Activated CD4-positive, alpha-beta T cell treated with anti-CD3 and anti-CD28 coated beads for 36 hours (primary cell): ENCODE results near the gene ZIC4. TPM values are rescaled to one million over a fixed set of nuclear protein-coding genes. Genes with fewer than 3 reads are reported as not detected.

Source experiments
- ATAC-seq: fragments of 200-7000 bp; cut with Tn5 transposase; one replicate; pipeline ENCODE4 v1.10.0; 2021; ENCODE audit warnings: mild to moderate bottlenecking, moderate library complexity
- CTCF ChIA-PET: fragments of 350-600 bp; sonication (Branson Sonifier 250); formaldehyde crosslinking; loops from one replicate; lab custom pipeline; 2021; ENCODE audit warnings: antibody characterized with exemption; lab: Charles Lee
- POLR2A ChIA-PET: fragments of 350-600 bp; sonication (Branson Sonifier 250); formaldehyde crosslinking; loops from one replicate; lab custom pipeline; 2021; ENCODE audit warnings: antibody characterized with exemption, inconsistent platforms; lab: Charles Lee
- DNase-seq: peaks from one replicate; pipeline ENCODE4 v3.0.0-alpha.2; 2020
- H3K27ac Mint-ChIP-seq: one replicate; pipeline ENCODE4 v1.8.0; 2021; ENCODE audit warnings: mixed read lengths
- H3K27me3 Mint-ChIP-seq: one replicate; pipeline ENCODE4 v1.8.0; 2021; ENCODE audit warnings: mixed read lengths
- H3K36me3 Mint-ChIP-seq: one replicate; pipeline ENCODE4 v1.8.0; 2021; ENCODE audit warnings: low read depth, mixed read lengths
- H3K4me1 Mint-ChIP-seq: one replicate; pipeline ENCODE4 v1.8.0; 2021; ENCODE audit warnings: mixed read lengths
- H3K4me3 Mint-ChIP-seq: one replicate; pipeline ENCODE4 v1.8.0; 2021; ENCODE audit warnings: mild to moderate bottlenecking, moderate library complexity, mixed read lengths
- H3K9me3 Mint-ChIP-seq: one replicate; pipeline ENCODE4 v1.8.0; 2021; ENCODE audit warnings: low read depth, mixed read lengths
- intact Hi-C, 2 experiments: fragments of 100-400 bp; cut with DNase I in 1 of 2; cut with micrococcal nuclease in 1 of 2; formaldehyde crosslinking; loops; one replicate each; pipeline versions ENCODE4 v1.14.2 to v1.15.1; 2022 to 2024; cut with DNase I, micrococcal nuclease
- total RNA-seq, 2 experiments: library from RNA; stranded (reverse); gene quantifications; one replicate each; pipeline ENCODE4 v1.2.3, GENCODE V29; 2021

Gene ZIC4
- total RNA-seq, 2 experiments from 2014 or later = not detected

DNA sequence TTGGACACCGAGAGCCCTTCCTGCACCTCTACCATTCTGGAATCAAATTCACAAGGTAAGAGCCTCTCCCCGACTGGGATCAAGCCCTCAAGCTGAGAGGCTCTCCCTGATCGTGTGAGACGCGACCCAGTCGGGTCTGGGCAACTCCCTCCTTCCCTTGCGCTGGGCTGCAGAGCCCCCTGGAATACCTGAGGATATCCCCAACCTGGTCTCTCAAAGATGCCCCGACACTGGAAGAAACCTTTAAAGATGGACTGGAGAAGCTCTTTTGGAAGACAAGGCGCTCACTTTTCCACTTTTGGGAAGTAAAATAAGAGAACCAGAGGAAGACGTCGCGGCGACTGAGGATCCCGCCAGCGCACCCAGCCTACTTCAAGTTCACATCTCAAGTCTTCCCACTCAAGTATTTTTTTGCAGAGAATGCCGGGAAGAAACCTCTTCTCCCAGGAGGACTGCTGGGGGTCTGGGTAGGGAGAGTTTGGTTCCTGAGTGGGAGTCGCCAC is 33.8 kb downstream of the ZIC4 start:
- no peaks in the 10 kb centered on the region for H3K4me1 Mint-ChIP-seq
- no peak overlapping the region for H3K4me3 Mint-ChIP-seq
- POLR2A ChIA-PET = no interaction called here
- peaks cover 3% of the 10 kb centered on the region for H3K36me3 Mint-ChIP-seq
- intact Hi-C loops = loop anchor here in 1 of 2 experiments (2.0 kb wide), 1 partner anchor 16 kb away; no protein-coding TSS in a partner anchor
- ATAC-seq (no peak), DNase-seq (no peak)
- CTCF ChIA-PET = no interaction called here
- no peak overlapping the region for H3K27ac Mint-ChIP-seq
- H3K9me3 Mint-ChIP-seq = peaks cover 3% of the 10 kb centered on the region
- H3K27me3 Mint-ChIP-seq = peaks cover 75% of the 10 kb centered on the region

GRCh38 chr3:147371771-147372340 is 34.5 kb downstream of the ZIC4 start:
- Mint-ChIP-seq H3K9me3 (peaks cover 3% of the 10 kb centered on the region), H3K4me3 (no peak overlapping the region), H3K27ac (no peak overlapping the region), H3K27me3 (peaks cover 70% of the 10 kb centered on the region), H3K4me1 (no peaks in the 10 kb centered on the region), H3K36me3 (peaks cover 3% of the 10 kb centered on the region)
- no peak for DNase-seq
- ChIA-PET CTCF (no interaction called here), POLR2A (no interaction called here)
- no peak for ATAC-seq
- intact Hi-C loops = loop anchor here in 1 of 2 experiments (2.0 kb wide), 1 partner anchor 17 kb away; no protein-coding TSS in a partner anchor

- POLR2A ChIA-PET = no interaction called here
- CTCF ChIA-PET = no interaction called here
- H3K4me3 Mint-ChIP-seq = no peak overlapping the region
- H3K4me1 Mint-ChIP-seq = no peaks in the 10 kb centered on the region
- no peak overlapping the region for H3K27ac Mint-ChIP-seq
- no peak for DNase-seq
- intact Hi-C loops = no loop called here
- H3K9me3 Mint-ChIP-seq = peaks cover 3% of the 10 kb centered on the region
- H3K27me3 Mint-ChIP-seq = peaks cover 69% of the 10 kb centered on the region
- ATAC-seq = no peak
- peaks cover 3% of the 10 kb centered on the region for H3K36me3 Mint-ChIP-seq
Observed at GRCh38 chr3:147371140-147371539, 35.2 kb downstream of the ZIC4 start.

DNA sequence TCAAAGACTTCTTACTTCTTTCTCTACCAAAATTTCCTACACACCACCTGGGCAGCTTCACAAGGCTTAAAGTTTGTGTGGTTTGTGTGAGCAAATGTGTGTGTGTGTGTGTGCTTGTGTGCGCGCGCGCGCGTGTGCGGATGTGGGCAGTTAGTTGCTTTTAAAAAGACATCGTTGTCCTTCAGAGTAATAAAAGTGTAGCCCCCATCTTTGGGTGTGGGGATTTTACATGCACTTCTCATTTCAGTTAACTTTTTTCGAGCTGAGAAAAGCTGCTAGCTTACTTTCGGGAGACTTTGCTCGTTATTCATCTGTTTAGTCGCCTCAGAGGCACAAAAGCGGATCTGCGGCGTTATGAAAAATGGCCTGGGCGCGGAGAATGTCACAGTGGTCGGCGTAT is 36.0 kb downstream of the ZIC4 start:
- Mint-ChIP-seq H3K4me3 (no peak overlapping the region), H3K36me3 (peaks cover 3% of the 10 kb centered on the region), H3K27ac (no peak overlapping the region), H3K4me1 (no peaks in the 10 kb centered on the region), H3K9me3 (peaks cover 3% of the 10 kb centered on the region), H3K27me3 (peaks cover 69% of the 10 kb centered on the region)
- CTCF ChIA-PET = no interaction called here
- intact Hi-C loops = no loop called here
- no peak for DNase-seq
- ATAC-seq = no peak
- POLR2A ChIA-PET = no interaction called here

GRCh38 chr3:147369661-147370123 is 36.7 kb downstream of the ZIC4 start:
- POLR2A ChIA-PET = no interaction called here
- peaks cover 3% of the 10 kb centered on the region for H3K9me3 Mint-ChIP-seq

GRCh38 chr3:147369231-147369630 is 37.1 kb downstream of the ZIC4 start:
- no peak overlapping the region for H3K4me3 Mint-ChIP-seq
- H3K36me3 Mint-ChIP-seq = peaks cover 3% of the 10 kb centered on the region
- ATAC-seq = no peak
- intact Hi-C loops = loop anchor here (1.0 to 10.0 kb wide), 2 partner anchors 22 to 46 kb away; no protein-coding TSS in a partner anchor
- H3K4me1 Mint-ChIP-seq = no peaks in the 10 kb centered on the region
- H3K27ac Mint-ChIP-seq = no peak overlapping the region
- CTCF ChIA-PET = interaction anchor here (1.2 kb wide), 1 partner anchor 9 kb away, joined by 4 read pairs; no protein-coding TSS in a partner anchor
- H3K9me3 Mint-ChIP-seq = peaks cover 3% of the 10 kb centered on the region
- H3K27me3 Mint-ChIP-seq = peaks cover 70% of the 10 kb centered on the region
- POLR2A ChIA-PET = no interaction called here
- no peak for DNase-seq

More at GRCh38 chr3:147369661-147370123, 36.7 kb downstream of the ZIC4 start:
- no peak for ATAC-seq
- CTCF ChIA-PET = interaction anchor here (1.2 kb wide), 1 partner anchor 9 kb away, joined by 4 read pairs; no protein-coding TSS in a partner anchor
- Mint-ChIP-seq H3K27ac (no peak overlapping the region), H3K36me3 (peaks cover 3% of the 10 kb centered on the region), H3K27me3 (peaks cover 70% of the 10 kb centered on the region), H3K4me3 (no peak overlapping the region), H3K4me1 (no peaks in the 10 kb centered on the region)
- intact Hi-C loops = loop anchor here (1.0 to 10.0 kb wide), 2 partner anchors 22 to 45 kb away; no protein-coding TSS in a partner anchor
- no peak for DNase-seq

- H3K27ac Mint-ChIP-seq = no peak overlapping the region
- POLR2A ChIA-PET = no interaction called here
- peaks cover 3% of the 10 kb centered on the region for H3K36me3 Mint-ChIP-seq
- intact Hi-C loops = loop anchor here (1.0 to 10.0 kb wide), 2 partner anchors 23 to 46 kb away; no protein-coding TSS in a partner anchor
- CTCF ChIA-PET = interaction anchor here (1.2 kb wide), 1 partner anchor 8 kb away, joined by 4 read pairs; no protein-coding TSS in a partner anchor
- peaks cover 3% of the 10 kb centered on the region for H3K9me3 Mint-ChIP-seq
- no peak overlapping the region for H3K4me3 Mint-ChIP-seq
- no peak for ATAC-seq
- peaks cover 66% of the 10 kb centered on the region for H3K27me3 Mint-ChIP-seq
- no peaks in the 10 kb centered on the region for H3K4me1 Mint-ChIP-seq
- no peak for DNase-seq
Observed at GRCh38 chr3:147368561-147369221, 37.7 kb downstream of the ZIC4 start.

GRCh38 chr3:147368151-147368550 is 38.2 kb downstream of the ZIC4 start:
- DNase-seq (no peak), ATAC-seq (no peak)
- intact Hi-C loops = loop anchor here in 1 of 2 experiments (10.0 kb wide), 1 partner anchor 47 kb away; no protein-coding TSS in a partner anchor
- H3K27ac Mint-ChIP-seq = no peak overlapping the region
- no peak overlapping the region for H3K4me3 Mint-ChIP-seq
- ChIA-PET CTCF (no interaction called here), POLR2A (no interaction called here)
- H3K4me1 Mint-ChIP-seq = no peaks in the 10 kb centered on the region
- H3K36me3 Mint-ChIP-seq = peaks cover 3% of the 10 kb centered on the region
- H3K27me3 Mint-ChIP-seq = peaks cover 61% of the 10 kb centered on the region
- peaks cover 3% of the 10 kb centered on the region for H3K9me3 Mint-ChIP-seq

GRCh38 chr3:147367676-147368075 is 38.7 kb downstream of the ZIC4 start:
- no peak for ATAC-seq
- Mint-ChIP-seq H3K9me3 (peaks cover 3% of the 10 kb centered on the region), H3K4me3 (no peak overlapping the region), H3K27ac (no peak overlapping the region), H3K27me3 (peaks cover 56% of the 10 kb centered on the region), H3K36me3 (peaks cover 3% of the 10 kb centered on the region), H3K4me1 (no peaks in the 10 kb centered on the region)
- intact Hi-C loops = loop anchor here in 1 of 2 experiments (10.0 kb wide), 1 partner anchor 47 kb away; no protein-coding TSS in a partner anchor
- ChIA-PET POLR2A (no interaction called here), CTCF (no interaction called here)
- no peak for DNase-seq

GRCh38 chr3:147365196-147366115 is 40.9 kb downstream of the ZIC4 start:
- Mint-ChIP-seq H3K36me3 (peaks cover 3% of the 10 kb centered on the region), H3K9me3 (peaks cover 3% of the 10 kb centered on the region), H3K4me3 (no peak overlapping the region), H3K27ac (no peak overlapping the region), H3K27me3 (peaks cover 53% of the 10 kb centered on the region), H3K4me1 (peaks cover 5% of the 10 kb centered on the region)
- ChIA-PET POLR2A (interaction anchor here (0.7 kb wide), 1 partner anchor 1677 kb away, joined by 3 read pairs; no protein-coding TSS in a partner anchor), CTCF (no interaction called here)
- ATAC-seq (no peak), DNase-seq (no peak)
- intact Hi-C loops = loop anchor here in 1 of 2 experiments (10.0 kb wide), 1 partner anchor 49 kb away; no protein-coding TSS in a partner anchor
